H9 (cell line): ENCODE measurements around the gene SPANXA1. TPM values are rescaled to one million over a fixed set of nuclear protein-coding genes. Genes with fewer than 3 reads are reported as not detected.
"Not testable (repeated sequence)": the region's sequence is repeated elsewhere in the genome, so short reads cannot be mapped to it uniquely, and the experiment has no call there.

Source experiments
- DNase-seq: peaks from one replicate; pipeline ENCODE4 v3.0.0-alpha.2; 2017
- H2AFZ ChIP-seq: one replicate; pipeline ENCODE4 v1.6.1; 2013; ENCODE audit warnings: mild to moderate bottlenecking, low read length, control low read depth, moderate library complexity
- H2AK5ac ChIP-seq: 2 replicates; pipeline ENCODE4 v1.6.1; 2013; ENCODE audit warnings: low read length, control low read depth, mixed read lengths; ENCODE audit not compliant: insufficient read length
- H2BK120ac ChIP-seq: one replicate; pipeline ENCODE4 v1.6.1; 2013; ENCODE audit warnings: low read depth, mild to moderate bottlenecking, low read length, control low read depth, inconsistent platforms; ENCODE audit not compliant: poor library complexity, severe bottlenecking
- H2BK12ac ChIP-seq: 2 replicates; pipeline ENCODE4 v1.6.1; 2013; ENCODE audit warnings: low read length, control low read depth, mixed read lengths, low read depth; ENCODE audit not compliant: insufficient read length
- H2BK15ac ChIP-seq: 2 replicates; pipeline ENCODE4 v1.6.1; 2013; ENCODE audit warnings: low read depth, low read length, control low read depth
- H2BK20ac ChIP-seq: one replicate; pipeline ENCODE4 v1.6.1; 2013; ENCODE audit warnings: low read depth, mild to moderate bottlenecking, low read length, control low read depth, inconsistent platforms; ENCODE audit not compliant: poor library complexity, severe bottlenecking
- H2BK5ac ChIP-seq: 2 replicates; pipeline ENCODE4 v1.6.1; 2013; ENCODE audit warnings: low read length, control low read depth, mixed read lengths; ENCODE audit not compliant: insufficient read length
- H3K14ac ChIP-seq: 2 replicates; pipeline ENCODE4 v1.6.1; 2013; ENCODE audit warnings: low read length, control low read depth; ENCODE audit not compliant: insufficient read depth
- H3K18ac ChIP-seq: 2 replicates; pipeline ENCODE4 v1.6.1; 2013; ENCODE audit warnings: low read depth, mild to moderate bottlenecking, mixed read lengths, low read length, control low read depth; ENCODE audit not compliant: insufficient read length
- H3K23ac ChIP-seq: 2 replicates; pipeline ENCODE4 v1.6.1; 2013; ENCODE audit warnings: low read length, control low read depth, mixed read lengths, low read depth; ENCODE audit not compliant: insufficient read length
- H3K23me2 ChIP-seq: 2 replicates; pipeline ENCODE4 v1.6.1; 2013; ENCODE audit warnings: low read depth, mild to moderate bottlenecking, mixed read lengths, low read length, control low read depth; ENCODE audit not compliant: insufficient read length, poor library complexity, severe bottlenecking
- H3K27ac ChIP-seq: 2 replicates; pipeline ENCODE4 v1.5.1; 2013; ENCODE audit warnings: low read length, control low read depth, mixed read lengths, low read depth; ENCODE audit not compliant: insufficient read length
- H3K27me3 ChIP-seq: 2 replicates; pipeline ENCODE4 v1.6.1; 2013; ENCODE audit warnings: low read length, control low read depth, inconsistent platforms; ENCODE audit not compliant: insufficient read depth
- H3K4ac ChIP-seq: 2 replicates; pipeline ENCODE4 v1.6.1; 2013; ENCODE audit warnings: low read depth, mild to moderate bottlenecking, control low read depth, inconsistent platforms, low read length, moderate library complexity
- H3K4me1 ChIP-seq: 2 replicates; pipeline ENCODE4 v1.6.1; 2013; ENCODE audit warnings: low read length, control low read depth, inconsistent platforms; ENCODE audit not compliant: insufficient read depth
- H3K4me2 ChIP-seq: 2 replicates; pipeline ENCODE4 v1.6.1; 2013; ENCODE audit warnings: low read length, control low read depth, mixed read lengths; ENCODE audit not compliant: insufficient read length, insufficient read depth
- H3K56ac ChIP-seq: 2 replicates; pipeline ENCODE4 v1.6.1; 2013; ENCODE audit warnings: low read depth, mild to moderate bottlenecking, mixed read lengths, low read length, control low read depth; ENCODE audit not compliant: insufficient read length
- H3K79me1 ChIP-seq: 2 replicates; pipeline ENCODE4 v1.6.1; 2013; ENCODE audit warnings: low read depth, mild to moderate bottlenecking, moderate library complexity, low read length, control low read depth, inconsistent platforms; ENCODE audit not compliant: insufficient read depth, poor library complexity, severe bottlenecking
- H3K79me2 ChIP-seq: 2 replicates; pipeline ENCODE4 v1.6.1; 2013; ENCODE audit warnings: low read length, control low read depth, inconsistent platforms; ENCODE audit not compliant: insufficient read depth
- H3K9ac ChIP-seq: 2 replicates; pipeline ENCODE4 v1.6.1; 2013; ENCODE audit warnings: low read length, control low read depth, mixed read lengths; ENCODE audit not compliant: insufficient read length; ENCODE audit errors: extremely low read depth
- H3K9me3 ChIP-seq: one replicate; pipeline ENCODE4 v1.6.1; 2013; ENCODE audit warnings: low read depth, low read length, inconsistent platforms; ENCODE audit not compliant: control insufficient read depth
- H3T11ph ChIP-seq: one replicate; pipeline ENCODE4 v1.6.1; 2013; ENCODE audit warnings: mild to moderate bottlenecking, low read length, control low read depth, inconsistent platforms
- H4K20me1 ChIP-seq: one replicate; pipeline ENCODE4 v1.6.1; 2013; ENCODE audit not compliant: control insufficient read depth, insufficient read length, insufficient read depth
- H4K5ac ChIP-seq: 2 replicates; pipeline ENCODE4 v1.6.1; 2013; ENCODE audit warnings: low read depth, mild to moderate bottlenecking, mixed read lengths, low read length, control low read depth; ENCODE audit not compliant: insufficient read length
- H4K8ac ChIP-seq: replicated peaks from 2 replicates; pipeline ENCODE4 v1.6.1; 2013; ENCODE audit warnings: low read length, control low read depth, mixed read lengths, low read depth; ENCODE audit not compliant: insufficient read length
- H4K91ac ChIP-seq: 2 replicates; pipeline ENCODE4 v1.6.1; 2013; ENCODE audit warnings: low read depth, mild to moderate bottlenecking, moderate library complexity, mixed read lengths, low read length, control low read depth; ENCODE audit not compliant: insufficient read length
- H3K27ac Mint-ChIP-seq, 3 experiments: 2 replicates in 2 of 3; 3 replicates in 1 of 3; pipeline ENCODE4 v1.8.0; 2020 to 2021; ENCODE audit warnings: mixed read lengths in 3 of 3, mild to moderate bottlenecking in 1 of 3, moderate library complexity in 1 of 3
- H3K27me3 Mint-ChIP-seq: 2 replicates; pipeline ENCODE4 v1.8.0; 2021; ENCODE audit warnings: low read depth, mild to moderate bottlenecking, moderate library complexity, mixed read lengths
- H3K36me3 Mint-ChIP-seq, 3 experiments: 2 replicates in 2 of 3; 3 replicates in 1 of 3; pipeline ENCODE4 v1.8.0; 2020 to 2021; ENCODE audit warnings: low read depth in 3 of 3, mixed read lengths in 3 of 3; ENCODE audit not compliant: insufficient read depth in 1 of 3
- H3K4me1 Mint-ChIP-seq, 2 experiments: 2 replicates each; pipeline ENCODE4 v1.8.0; 2020; ENCODE audit warnings: mixed read lengths in 2 of 2
- H3K4me3 Mint-ChIP-seq, 2 experiments: 2 replicates in 1 of 2; 3 replicates in 1 of 2; pipeline ENCODE4 v1.8.0; 2020 to 2021; ENCODE audit warnings: mild to moderate bottlenecking in 2 of 2, mixed read lengths in 2 of 2, moderate library complexity in 1 of 2
- H3K9me3 Mint-ChIP-seq, 2 experiments: 2 replicates in 1 of 2; 3 replicates in 1 of 2; pipeline ENCODE4 v1.8.0; 2020; ENCODE audit warnings: mild to moderate bottlenecking in 2 of 2, mixed read lengths in 2 of 2, moderate library complexity in 1 of 2
- WGBS: extraction: QIAGEN DNeasy Blood & Tissue Kit; methylation state at CpG from one replicate; pipeline ENCODE4 v1.1.7; 2013; ENCODE audit warnings: missing lambda C conversion rate, low lambda C conversion rate, mixed read lengths; ENCODE audit not compliant: insufficient read length; ENCODE audit errors: extremely low coverage; 5-methylcytosine and 5-hydroxymethylcytosine counted together
- long read RNA-seq: library from polyadenylated mRNA; unstranded; transcript quantifications from one replicate; pipeline ENCODE4 v2.0.0, GENCODE V29; 2020
- total RNA-seq: library from RNA; stranded (reverse); gene quantifications from 2 replicates; pipeline ENCODE4 v1.2.1, GENCODE V29; 2021

SPANXA1 gene, protein sequence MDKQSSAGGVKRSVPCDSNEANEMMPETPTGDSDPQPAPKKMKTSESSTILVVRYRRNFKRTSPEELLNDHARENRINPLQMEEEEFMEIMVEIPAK
- not detected in 2 replicates for total RNA-seq
- long read RNA-seq: 0 reads

DNA sequence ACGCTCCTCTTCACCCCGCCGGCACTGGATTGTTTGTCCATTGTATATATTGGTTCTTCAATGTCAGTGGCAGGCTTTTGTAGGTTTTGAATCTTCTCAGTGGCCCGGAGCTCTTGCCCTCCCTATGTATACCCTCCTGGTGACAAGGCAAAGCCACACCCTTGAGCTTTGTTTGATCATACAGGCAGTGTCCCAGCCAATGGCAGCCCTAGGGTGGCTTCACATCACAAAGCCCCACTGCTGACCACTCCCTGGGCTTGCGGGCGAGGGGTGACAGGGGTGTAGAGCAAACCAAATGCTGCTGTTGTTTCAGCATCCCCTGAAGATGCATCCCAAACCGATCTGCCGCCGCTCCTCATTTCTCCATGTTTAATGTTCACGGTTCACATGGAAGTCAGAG is at the start of gene SPANXA1:
Gene SPANXA1, minus strand, starts transcription at position 101 of the 400 bp plus-strand sequence. Its CDS starts 60 bp downstream, at position 41.
- not testable (repeated sequence) for H3K4me1 Mint-ChIP-seq, H3K27ac Mint-ChIP-seq, H3K79me1 ChIP-seq, H2BK120ac ChIP-seq, H4K91ac ChIP-seq, H3K9ac ChIP-seq, H3K4me1 ChIP-seq, H3K27me3 ChIP-seq, H4K5ac ChIP-seq, H3K4me2 ChIP-seq, H3K79me2 ChIP-seq, H2AFZ ChIP-seq, H2BK20ac ChIP-seq, H3K56ac ChIP-seq, H3K27me3 Mint-ChIP-seq, H3K23ac ChIP-seq, H2BK5ac ChIP-seq, H3K23me2 ChIP-seq, H3K27ac ChIP-seq, H3K18ac ChIP-seq, H3T11ph ChIP-seq, H3K9me3 Mint-ChIP-seq, H3K4me3 Mint-ChIP-seq, H3K4ac ChIP-seq, H4K8ac ChIP-seq, H2BK12ac ChIP-seq, H2AK5ac ChIP-seq, H3K36me3 Mint-ChIP-seq, H3K9me3 ChIP-seq, DNase-seq, H4K20me1 ChIP-seq, H3K14ac ChIP-seq, H2BK15ac ChIP-seq
- WGBS: no CpG with 5 or more reads among the region's 10 CpGs
